Lower leg skin (tissue), 3 donors: ENCODE data around the gene MCM10.

Source experiments
- CTCF ChIP-seq, 3 donors: fragments of 450-650 bp; IDR thresholded peaks; one replicate each; pipeline ENCODE4 v1.5.1; 2016; ENCODE audit warnings: antibody characterized with exemption in 3 of 3, mild to moderate bottlenecking in 3 of 3, moderate library complexity in 2 of 3
- POLR2A ChIP-seq, 2 donors: fragments of 450-650 bp; IDR thresholded peaks; one replicate each; pipeline ENCODE4 v1.6.1; 2016 to 2017; ENCODE audit warnings: antibody characterized with exemption in 2 of 2, mild to moderate bottlenecking in 1 of 2, moderate library complexity in 1 of 2

- TF ChIP-seq CTCF (IDR thresholded peaks at IDR 0.05) (no peak), POLR2A (IDR thresholded peaks at IDR 0.05) (no peak)
Observed at GRCh38 chr10:13241613-13242012, 80.3 kb downstream of the MCM10 start.
